ENCODE data around the gene CIZ1.

Gene CIZ1

DNA sequence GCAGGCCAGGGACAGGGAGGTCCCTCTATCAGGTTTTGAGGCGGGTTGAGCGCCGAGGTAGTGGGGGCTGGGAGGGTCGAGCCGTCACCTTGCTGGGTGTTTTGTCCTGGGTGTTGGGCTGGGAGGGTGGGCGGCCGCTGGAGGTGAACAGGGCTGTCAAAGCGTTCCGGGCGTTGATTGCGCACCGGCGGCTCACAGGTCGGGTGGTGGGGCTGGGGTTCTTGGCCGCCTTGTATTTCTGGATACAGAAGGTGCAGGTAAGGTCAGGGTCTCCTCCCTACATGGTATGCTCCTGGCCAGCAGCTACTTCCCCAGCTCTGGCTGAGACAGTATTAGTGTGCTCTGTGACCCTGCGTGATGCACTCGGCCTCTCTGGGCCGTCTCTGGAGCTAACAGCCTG, 25.2 kb downstream of the CIZ1 start:
- Mint-ChIP-seq H3K4me3 (no peak overlapping the region), H3K27ac (no peak overlapping the region), H3K9me3 (no peaks in the 10 kb centered on the region), H3K36me3 (ENCODE audit: low read depth) (peaks cover 42% of the 10 kb centered on the region), H3K4me1 (ENCODE audit: low read depth) (peaks cover 8% of the 10 kb centered on the region), H3K27me3 (no peaks in the 10 kb centered on the region)

DNA sequence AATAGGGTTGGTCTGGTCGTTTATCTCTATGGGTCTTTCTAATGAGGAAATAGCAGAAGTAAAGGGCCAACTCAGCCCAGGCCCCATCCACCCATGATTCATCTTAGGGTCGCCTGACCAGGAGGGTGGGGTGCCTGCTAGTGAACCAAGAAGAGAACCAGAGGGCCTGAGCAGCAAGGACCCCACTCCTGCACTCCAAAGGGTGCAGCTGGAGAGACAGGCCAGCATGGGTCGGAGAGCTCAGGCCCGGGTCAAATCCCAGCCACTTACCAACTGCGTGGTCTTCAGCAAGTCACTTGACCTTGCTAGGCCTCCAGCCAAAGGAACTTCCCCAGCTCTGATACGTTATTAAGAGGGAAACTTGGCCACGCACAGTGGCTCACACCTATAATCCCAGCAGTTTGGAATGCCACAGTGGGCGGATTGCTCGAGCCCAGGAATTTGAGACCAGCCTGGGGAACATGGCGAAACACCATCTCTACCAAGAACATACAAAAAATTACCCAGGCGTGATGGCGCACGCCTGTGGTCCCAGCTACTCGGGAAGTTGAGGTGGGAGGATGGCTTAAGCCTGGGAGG, 27.0 kb downstream of the CIZ1 start:
- Mint-ChIP-seq H3K4me3 (no peak overlapping the region), H3K27me3 (no peaks in the 10 kb centered on the region), H3K27ac (no peak overlapping the region), H3K4me1 (ENCODE audit: low read depth) (peaks cover 14% of the 10 kb centered on the region), H3K36me3 (ENCODE audit: low read depth) (peaks cover 34% of the 10 kb centered on the region), H3K9me3 (no peaks in the 10 kb centered on the region)

DNA sequence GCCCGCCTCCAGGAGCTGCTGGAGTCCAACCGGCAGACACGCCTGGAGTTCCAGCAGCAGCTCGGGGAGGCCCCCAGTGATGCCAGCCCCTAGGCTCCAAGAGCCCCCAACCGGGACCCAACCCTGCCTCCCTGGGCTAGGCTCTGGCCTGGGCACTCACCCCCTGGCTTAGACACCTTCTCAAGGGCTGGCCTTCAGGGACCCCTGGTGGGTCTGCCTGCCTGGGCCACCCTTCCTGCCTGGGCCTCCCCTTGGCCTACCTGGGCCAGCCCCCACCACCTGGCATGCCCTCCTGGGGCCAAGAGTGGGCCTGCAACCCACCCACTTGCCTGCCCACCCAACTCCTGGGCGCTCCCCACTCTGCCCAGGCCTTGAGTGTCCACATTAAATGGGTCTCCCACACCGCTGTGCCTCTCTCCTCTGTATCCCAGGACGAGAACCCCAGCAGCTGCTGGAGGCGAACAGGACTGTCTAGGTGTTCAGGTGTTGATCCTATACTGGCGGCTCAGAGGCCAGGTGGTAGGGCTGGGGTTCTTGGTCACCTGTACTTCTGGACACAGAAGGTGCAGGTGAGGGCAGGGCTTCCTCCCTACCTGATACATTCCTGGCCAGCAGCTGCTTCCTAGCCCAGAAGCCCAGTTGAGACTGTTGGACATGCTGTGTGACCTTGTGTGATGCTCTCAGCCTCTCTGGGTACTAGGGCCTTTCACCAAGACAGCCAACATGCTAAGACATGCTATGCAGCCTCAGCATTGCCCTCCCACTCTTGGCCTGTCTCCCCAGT, 27.7 kb downstream of the CIZ1 start:
- H3K4me3 Mint-ChIP-seq, result no peak overlapping the region
- no peaks in the 10 kb centered on the region for H3K27me3 Mint-ChIP-seq
- peaks cover 29% of the 10 kb centered on the region for H3K36me3 Mint-ChIP-seq (ENCODE audit: low read depth)
- H3K27ac Mint-ChIP-seq, result no peak overlapping the region
- peaks cover 19% of the 10 kb centered on the region for H3K4me1 Mint-ChIP-seq (ENCODE audit: low read depth)
- no peaks in the 10 kb centered on the region for H3K9me3 Mint-ChIP-seq

DNA sequence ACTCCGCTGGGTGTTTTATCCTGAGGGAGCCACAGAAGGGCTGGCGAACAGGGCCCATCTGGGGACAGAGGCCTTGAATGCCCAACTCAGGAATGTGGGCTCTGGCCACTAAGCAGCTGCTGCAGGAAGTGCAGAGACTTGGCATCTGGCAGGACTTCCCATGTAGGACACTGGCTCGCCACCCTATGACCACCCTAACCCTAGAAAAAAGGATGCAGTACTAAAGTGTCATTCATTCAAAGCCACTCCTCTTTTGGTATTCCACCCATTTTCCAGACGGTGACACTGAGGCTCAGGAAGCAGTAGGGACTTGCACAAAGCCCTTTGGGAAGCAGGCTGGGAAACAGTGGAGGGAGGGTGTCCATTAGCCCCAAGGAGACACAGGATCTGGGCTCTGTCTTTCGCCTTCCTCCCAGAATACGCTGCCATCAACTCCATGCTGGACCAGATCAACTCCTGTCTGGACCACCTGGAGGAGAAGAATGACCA, 28.3 kb downstream of the CIZ1 start:
- peaks cover 19% of the 10 kb centered on the region for H3K4me1 Mint-ChIP-seq (ENCODE audit: low read depth)
- no peak overlapping the region for H3K4me3 Mint-ChIP-seq
- H3K36me3 Mint-ChIP-seq (ENCODE audit: low read depth), result peaks cover 25% of the 10 kb centered on the region
- H3K9me3 Mint-ChIP-seq, result no peaks in the 10 kb centered on the region
- H3K27ac Mint-ChIP-seq, result no peak overlapping the region
- no peaks in the 10 kb centered on the region for H3K27me3 Mint-ChIP-seq

DNA sequence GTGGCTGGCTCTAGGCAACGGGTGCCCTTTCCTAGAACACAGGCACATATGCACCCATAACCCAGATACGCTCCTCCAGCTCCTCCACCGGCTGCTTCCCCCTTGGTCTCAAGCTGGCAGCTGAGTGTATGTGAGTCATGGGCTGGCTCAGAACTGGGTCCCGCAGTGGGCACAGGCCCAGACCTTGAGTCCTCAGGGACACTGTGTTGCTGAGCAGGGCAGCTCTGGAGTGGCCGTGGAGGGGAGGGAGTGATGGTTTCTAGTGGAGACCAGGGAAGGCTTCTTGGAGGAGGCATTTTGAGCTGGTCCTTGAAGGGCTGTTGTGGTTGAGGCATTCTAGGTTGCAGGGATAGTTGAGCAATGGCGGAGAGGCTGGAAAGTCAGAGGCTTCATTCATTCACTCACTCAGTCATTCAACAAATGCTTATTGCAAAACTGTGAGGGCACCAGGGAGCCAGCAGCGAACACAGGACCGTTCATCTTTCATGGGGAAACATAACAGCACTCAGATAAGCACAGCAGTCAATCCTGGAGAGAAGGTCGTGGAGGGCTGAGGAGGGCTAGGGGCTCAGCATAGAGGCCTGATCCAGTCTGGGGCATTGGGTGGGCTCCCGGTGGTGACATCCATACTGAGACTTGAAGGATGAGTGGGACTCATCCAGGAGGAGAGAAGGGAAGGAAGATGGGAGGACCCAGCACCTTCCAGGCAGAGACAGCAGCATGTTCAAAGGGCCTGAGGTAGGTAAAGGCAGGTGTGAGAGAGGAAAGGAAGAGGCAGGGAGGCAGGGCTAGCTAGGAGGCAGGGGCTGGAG, 29.0 kb downstream of the CIZ1 start:
- Mint-ChIP-seq H3K36me3 (ENCODE audit: low read depth) (peaks cover 25% of the 10 kb centered on the region), H3K4me3 (no peak overlapping the region), H3K27me3 (no peaks in the 10 kb centered on the region), H3K9me3 (no peaks in the 10 kb centered on the region), H3K27ac (no peak overlapping the region), H3K4me1 (ENCODE audit: low read depth) (peaks cover 19% of the 10 kb centered on the region)

DNA sequence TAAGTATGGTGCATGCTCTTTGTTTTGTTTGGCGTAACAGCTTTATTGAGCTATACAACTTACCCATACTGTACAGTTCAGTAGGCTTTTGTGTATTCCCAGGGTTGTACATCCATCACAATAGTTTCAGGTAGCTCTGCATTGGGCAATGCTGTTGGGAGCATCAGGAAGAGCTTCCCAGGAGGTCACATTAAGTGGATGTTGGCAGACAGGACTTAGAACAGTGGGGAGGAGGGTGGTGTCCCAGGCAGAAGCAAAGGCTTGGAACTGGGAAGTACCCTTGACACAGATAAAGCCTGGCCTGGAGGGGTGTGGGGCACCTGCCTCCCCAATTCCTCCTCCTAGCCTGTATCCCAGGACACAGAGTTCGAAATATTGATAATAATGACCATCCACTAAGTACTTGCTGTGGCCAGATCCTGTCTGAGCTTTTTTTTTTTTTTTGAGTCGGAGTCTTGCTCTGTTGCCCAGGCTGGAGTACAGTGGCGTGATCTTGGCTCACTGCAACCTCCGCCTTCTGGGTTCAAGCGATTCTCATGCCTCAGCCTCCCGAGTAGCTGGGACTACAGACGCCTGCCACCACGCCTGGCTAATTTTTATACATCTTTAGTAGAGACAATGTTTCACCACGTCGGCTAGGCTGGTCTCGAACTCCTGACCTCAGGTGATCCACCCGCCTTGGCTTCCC, 30.0 kb downstream of the CIZ1 start:
- Mint-ChIP-seq H3K36me3 (ENCODE audit: low read depth) (peaks cover 21% of the 10 kb centered on the region), H3K4me3 (peak overlapping the region; percentile 82), H3K9me3 (no peaks in the 10 kb centered on the region), H3K27me3 (no peaks in the 10 kb centered on the region), H3K4me1 (ENCODE audit: low read depth) (peaks cover 19% of the 10 kb centered on the region), H3K27ac (peak overlapping the region; percentile 67)

DNA sequence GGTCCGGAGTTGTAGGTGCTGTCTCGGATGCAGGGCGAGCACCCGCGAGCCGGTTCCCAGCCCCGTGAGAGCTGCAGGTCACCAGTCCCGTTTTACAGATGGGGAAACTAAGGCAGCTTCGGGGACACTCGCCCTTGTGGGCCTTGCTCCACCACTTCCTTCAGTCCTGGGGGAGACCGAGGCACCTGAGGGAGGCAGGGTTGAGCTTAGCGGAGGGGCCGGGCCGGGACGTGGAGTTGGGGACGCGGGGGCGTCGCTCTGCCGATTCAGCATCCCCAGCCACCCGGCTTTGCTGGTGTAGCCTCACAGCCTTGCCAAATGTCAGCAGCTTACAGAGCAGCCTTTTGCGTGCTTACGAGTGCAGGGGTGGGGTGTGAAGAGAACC, 30.8 kb downstream of the CIZ1 start:
- no peaks in the 10 kb centered on the region for H3K9me3 Mint-ChIP-seq
- no peaks in the 10 kb centered on the region for H3K27me3 Mint-ChIP-seq
- peak overlapping the region; percentile 67 for H3K27ac Mint-ChIP-seq
- peaks cover 19% of the 10 kb centered on the region for H3K4me1 Mint-ChIP-seq (ENCODE audit: low read depth)
- H3K4me3 Mint-ChIP-seq, result peak overlapping the region; percentile 82
- peaks cover 17% of the 10 kb centered on the region for H3K36me3 Mint-ChIP-seq (ENCODE audit: low read depth)

DNA sequence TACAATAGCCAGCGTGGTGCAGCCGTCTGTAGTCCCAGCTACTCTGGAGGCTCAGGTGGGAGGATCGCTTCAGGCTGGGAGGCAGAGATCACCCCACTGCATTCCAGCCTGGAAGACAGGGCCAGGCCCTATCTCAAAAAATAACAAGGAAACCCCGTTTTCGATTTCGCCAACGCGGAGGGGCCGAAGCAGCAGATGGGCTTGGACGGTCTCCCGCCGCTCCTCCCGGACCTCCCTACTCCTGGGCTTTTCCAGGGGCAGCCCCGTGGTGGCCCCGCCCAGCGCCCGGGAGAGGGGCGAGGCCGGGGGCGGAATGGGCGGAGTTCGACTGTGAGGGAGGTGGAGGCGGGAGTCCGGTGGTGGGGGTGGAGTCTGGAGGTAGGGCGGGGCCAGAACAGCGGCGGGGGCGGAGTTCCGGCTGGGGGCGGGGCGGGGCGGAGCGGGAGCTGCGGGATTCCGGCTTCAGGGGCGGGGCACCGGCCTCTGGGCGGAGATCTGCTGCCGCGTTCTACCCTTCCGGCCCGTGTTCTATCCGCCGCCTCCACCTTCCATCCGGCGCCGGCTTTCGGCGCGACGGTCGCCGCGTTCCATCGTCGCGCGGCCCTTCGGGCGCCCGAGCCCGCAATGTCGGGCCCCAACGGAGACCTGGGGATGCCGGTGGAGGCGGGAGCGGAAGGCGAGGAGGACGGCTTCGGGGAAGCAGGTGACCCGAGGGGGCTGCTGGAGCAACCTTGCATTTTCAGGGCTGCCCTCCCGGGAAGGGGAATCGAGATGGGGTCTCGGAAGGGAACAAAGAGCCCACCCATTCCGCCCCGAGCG, 31.4 kb downstream of the CIZ1 start, which contains the start of gene BBLN:
BBLN (plus strand) TSS at position 482 of the 819 bp plus-strand sequence; CDS start at position 625, 143 bp downstream.
- Mint-ChIP-seq H3K27me3 (no peaks in the 10 kb centered on the region), H3K9me3 (no peaks in the 10 kb centered on the region), H3K27ac (peak within 1 kb of the TSS; percentile 67), H3K4me3 (peak within 1 kb of the TSS; percentile 82), H3K36me3 (ENCODE audit: low read depth) (peaks cover 17% of the 10 kb centered on the region), H3K4me1 (ENCODE audit: low read depth) (peaks cover 19% of the 10 kb centered on the region)

DNA sequence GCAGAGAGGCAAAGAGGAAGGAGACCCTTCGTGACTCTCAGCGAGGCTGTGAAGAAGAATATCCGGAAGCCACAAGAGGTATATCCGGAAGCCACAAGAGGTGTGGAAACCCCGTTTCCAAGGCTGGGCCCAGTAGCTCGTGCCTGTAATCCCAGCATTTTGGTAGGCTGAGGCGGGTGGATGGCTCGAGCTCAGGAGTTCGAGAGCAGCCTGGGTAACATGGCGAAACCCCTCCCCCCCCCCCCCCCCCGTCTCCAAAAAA, 31.9 kb downstream of the CIZ1 start:
- peaks cover 16% of the 10 kb centered on the region for H3K36me3 Mint-ChIP-seq (ENCODE audit: low read depth)
- H3K27ac Mint-ChIP-seq, result peak overlapping the region; percentile 67
- H3K4me1 Mint-ChIP-seq (ENCODE audit: low read depth), result peaks cover 19% of the 10 kb centered on the region
- no peaks in the 10 kb centered on the region for H3K9me3 Mint-ChIP-seq
- peak overlapping the region; percentile 70 for H3K4me3 Mint-ChIP-seq
- no peaks in the 10 kb centered on the region for H3K27me3 Mint-ChIP-seq

DNA sequence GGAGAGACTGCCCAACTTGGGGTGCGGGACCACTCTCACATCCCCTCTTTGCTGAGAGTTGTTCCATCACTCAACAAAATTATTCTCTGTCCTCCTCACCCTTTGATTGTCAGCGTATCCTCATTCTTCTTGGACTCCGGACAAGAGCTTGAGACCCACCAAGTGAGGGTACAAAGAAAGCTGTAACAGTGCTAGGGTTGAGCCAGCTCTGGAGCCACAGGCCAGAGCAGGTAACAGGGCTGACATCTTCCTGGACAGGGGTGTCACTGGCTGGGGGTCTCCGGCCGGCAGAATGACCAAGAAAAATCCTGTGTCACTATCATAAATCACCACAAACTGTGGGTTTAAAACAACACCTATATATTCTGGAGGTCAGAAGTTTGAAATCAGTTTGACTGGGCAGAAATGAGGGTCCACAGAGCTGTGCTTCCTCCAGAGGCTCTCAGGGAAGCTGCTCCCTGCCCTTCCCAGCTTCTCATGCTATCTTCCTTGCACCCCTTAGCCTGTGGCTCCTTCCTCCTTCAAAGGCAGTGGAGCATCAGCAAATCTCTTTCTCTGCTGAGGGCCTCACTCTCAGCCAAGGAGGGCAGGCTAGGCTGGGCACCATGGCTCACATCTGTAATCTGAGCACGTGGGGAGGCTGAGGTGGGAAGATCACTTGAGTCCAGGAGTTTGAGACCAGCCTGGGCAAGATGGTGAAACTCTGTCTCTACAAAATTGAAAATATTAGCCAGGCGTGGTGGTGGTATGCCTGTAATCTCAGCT, 35.5 kb downstream of the CIZ1 start:
- Mint-ChIP-seq H3K4me1 (ENCODE audit: low read depth) (peaks cover 9% of the 10 kb centered on the region), H3K9me3 (no peaks in the 10 kb centered on the region), H3K27ac (no peak overlapping the region), H3K36me3 (ENCODE audit: low read depth) (no peaks in the 10 kb centered on the region), H3K27me3 (no peaks in the 10 kb centered on the region), H3K4me3 (no peak overlapping the region)

DNA sequence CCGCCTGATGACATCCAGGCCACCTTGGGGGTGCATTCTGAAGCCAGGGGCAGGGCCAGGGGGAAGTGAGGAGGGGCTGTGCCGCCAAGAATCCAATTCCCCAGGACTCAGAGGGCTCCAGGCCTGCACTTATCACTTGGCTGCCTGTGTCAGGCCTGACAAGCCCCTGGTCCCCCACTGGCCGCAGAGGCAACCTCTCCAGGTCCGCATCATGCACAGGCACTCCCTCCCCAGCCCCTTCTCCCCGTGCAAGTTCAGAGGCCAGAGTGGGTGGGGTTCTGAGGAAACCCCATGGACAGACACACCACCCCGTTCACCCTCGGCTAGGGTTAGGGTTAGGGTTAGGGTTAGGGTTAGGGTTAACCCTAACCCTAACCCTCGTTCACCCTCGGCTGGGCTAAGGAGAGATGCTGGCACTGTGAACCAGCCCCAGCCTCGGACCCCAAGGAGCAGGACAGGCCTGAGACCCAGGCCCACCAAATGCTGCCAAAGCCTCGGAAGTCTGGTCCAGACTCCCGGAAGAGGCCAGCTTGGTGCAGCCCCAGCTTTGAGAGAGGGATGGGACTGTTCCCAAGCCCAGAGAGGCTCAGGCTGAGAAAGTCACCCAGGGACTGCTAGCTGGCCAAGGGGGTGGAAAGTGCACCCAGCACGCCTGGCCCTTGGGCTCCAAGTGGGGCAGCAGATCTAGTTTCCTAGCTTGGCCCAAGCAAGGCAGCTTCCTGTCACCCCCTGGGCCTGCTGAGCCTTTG, 37.3 kb downstream of the CIZ1 start:
- no peaks in the 10 kb centered on the region for H3K27me3 Mint-ChIP-seq
- no peak overlapping the region for H3K4me3 Mint-ChIP-seq
- no peaks in the 10 kb centered on the region for H3K9me3 Mint-ChIP-seq
- H3K4me1 Mint-ChIP-seq (ENCODE audit: low read depth), result peaks cover 2% of the 10 kb centered on the region
- no peak overlapping the region for H3K27ac Mint-ChIP-seq
- no peaks in the 10 kb centered on the region for H3K36me3 Mint-ChIP-seq (ENCODE audit: low read depth)

DNA sequence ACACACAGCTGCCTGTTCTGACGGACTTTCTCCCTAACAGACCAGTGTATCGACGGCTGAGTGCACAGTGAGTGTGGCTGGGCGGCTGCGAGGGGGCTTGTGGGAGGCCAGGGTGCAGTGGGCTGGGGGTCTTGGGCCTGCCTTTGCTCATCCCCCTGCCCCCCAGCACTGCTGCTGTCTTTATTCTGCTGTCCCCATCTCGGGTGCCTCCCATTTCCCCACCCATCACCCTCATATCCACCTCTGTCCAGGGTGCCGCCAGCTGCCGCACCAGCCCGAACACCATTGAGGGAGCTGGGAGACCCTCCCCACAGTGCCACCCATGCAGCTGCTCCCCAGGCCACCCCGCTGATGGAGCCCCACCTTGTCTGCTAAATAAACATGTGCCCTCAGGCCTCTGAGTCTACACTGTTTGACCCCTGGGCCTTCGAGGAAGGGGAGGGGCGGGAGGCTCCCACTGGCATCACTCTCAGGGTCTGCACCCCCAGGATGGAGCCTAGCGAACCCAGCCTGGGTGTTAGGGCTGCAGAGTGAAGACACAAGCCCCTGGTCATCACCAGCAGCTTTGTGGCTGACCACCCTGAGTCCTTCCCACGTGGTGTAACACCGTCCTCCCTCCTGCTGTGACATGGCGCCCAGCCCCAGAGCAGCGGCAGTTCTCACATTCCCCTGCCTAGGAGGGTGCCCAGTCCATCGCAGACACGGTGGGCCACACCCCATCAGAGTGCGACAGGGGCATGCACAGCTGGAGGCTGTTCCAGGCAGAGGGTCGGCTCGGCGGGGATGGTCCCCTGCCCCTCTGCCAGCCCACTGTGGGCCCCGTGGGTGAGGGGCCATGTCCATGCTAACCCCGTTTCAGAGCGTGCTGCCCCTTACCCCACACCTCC, 38.1 kb downstream of the CIZ1 start:
- Mint-ChIP-seq H3K4me3 (no peak overlapping the region), H3K9me3 (no peaks in the 10 kb centered on the region), H3K27me3 (no peaks in the 10 kb centered on the region), H3K27ac (no peak overlapping the region), H3K4me1 (ENCODE audit: low read depth) (no peaks in the 10 kb centered on the region), H3K36me3 (ENCODE audit: low read depth) (no peaks in the 10 kb centered on the region)

Measured in stimulated activated naive CD8-positive, alpha-beta T cell treated with anti-CD3 and anti-CD28 coated beads, Interleukin-15, Interleukin-2, amounts not matched to agents 100 ng/mL and 50 ng/mL, for 24 hours (primary cell).